OCI-LY1 (cell line): ENCODE measurements around the gene EEFSEC.

Source experiments
- CTCF ChIP-seq: fragments of 200-600 bp; sonication (generic), shearing (Covaris generic); IDR thresholded peaks from 2 replicates; pipeline ENCODE4 v1.5.1; 2017; ENCODE audit warnings: mild to moderate bottlenecking, antibody characterized with exemption, low read length, moderate library complexity, mixed read lengths
- EZH2 ChIP-seq: fragments of 200-600 bp; sonication (generic), shearing (Covaris generic); IDR thresholded peaks from 2 replicates; pipeline ENCODE4 v1.8.0; 2017; ENCODE audit warnings: borderline replicate concordance, mixed run types, mild to moderate bottlenecking, antibody characterized with exemption, low read length, moderate library complexity, mixed read lengths

- TF ChIP-seq CTCF = no peak
- TF ChIP-seq EZH2 = no peak
These were observed 14.3 kb downstream of the EEFSEC start for GRCh38 chr3:128167646-128167972.
